Muscle of arm (tissue), 12 donors: Measurements from ENCODE around the gene SPEM3. TPM values are rescaled to one million over a fixed set of nuclear protein-coding genes. Genes with fewer than 3 reads are reported as not detected.
A peak's percentile ranks its signal among the peaks of the same experiment; 100 is the strongest.

Experiments
- DNase-seq: peaks from one replicate; pipeline ENCODE4 v3.0.0-alpha.2; 2013
- polyA plus RNA-seq, 12 donors: library from polyadenylated mRNA; unstranded; fragments of 120-200 nt; gene quantifications; one replicate each; pipeline ENCODE4 v1.2.1, GENCODE V29; 2013; ENCODE audit not compliant: insufficient read length in 12 of 12

Gene SPEM3
- polyA plus RNA-seq, 12 donors: not detected

DNA sequence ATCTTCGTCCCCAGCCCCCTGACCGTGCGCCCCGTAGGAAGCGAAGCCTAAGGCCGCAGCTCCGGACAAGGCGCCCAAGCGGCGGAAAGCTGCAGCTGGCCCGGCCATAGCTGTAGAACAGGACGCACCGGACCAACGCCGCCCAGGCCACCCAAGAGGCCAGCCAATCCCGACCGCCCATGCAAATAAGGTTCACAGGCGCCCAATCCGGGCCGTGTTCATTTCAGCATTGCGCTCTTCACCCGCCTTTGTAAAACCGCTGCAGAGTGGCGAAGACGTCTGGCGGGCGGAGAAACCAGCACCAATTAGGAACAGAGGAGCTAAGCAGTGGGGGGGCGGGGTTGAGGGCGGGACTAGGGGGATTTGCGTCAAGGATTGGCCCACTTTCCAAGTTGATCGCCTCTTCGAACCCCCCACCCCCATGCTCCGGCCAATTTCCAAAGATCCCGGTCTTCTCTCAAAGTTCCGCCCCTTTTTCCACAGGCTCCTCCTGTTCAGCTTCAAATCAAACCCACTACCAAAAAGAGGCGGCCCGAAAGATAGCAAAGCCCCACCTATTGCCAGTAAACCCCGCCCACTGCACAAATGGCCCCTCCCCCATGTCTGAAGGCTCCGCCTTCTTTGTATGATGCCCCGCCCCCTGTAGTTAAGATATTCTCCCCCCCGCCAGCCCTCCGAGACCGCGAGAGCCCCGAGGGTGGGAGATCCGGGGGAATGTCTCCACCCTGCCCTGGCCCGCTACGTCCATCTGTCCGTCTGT, 24.5 kb upstream of the SPEM3 start, which contains the start of gene TMEM256:
Gene TMEM256, minus strand, starts transcription at position 121 of the 760 bp plus-strand sequence. Its CDS starts 13 bp downstream, at position 108.
- DNase-seq: peak; percentile 99

DNA sequence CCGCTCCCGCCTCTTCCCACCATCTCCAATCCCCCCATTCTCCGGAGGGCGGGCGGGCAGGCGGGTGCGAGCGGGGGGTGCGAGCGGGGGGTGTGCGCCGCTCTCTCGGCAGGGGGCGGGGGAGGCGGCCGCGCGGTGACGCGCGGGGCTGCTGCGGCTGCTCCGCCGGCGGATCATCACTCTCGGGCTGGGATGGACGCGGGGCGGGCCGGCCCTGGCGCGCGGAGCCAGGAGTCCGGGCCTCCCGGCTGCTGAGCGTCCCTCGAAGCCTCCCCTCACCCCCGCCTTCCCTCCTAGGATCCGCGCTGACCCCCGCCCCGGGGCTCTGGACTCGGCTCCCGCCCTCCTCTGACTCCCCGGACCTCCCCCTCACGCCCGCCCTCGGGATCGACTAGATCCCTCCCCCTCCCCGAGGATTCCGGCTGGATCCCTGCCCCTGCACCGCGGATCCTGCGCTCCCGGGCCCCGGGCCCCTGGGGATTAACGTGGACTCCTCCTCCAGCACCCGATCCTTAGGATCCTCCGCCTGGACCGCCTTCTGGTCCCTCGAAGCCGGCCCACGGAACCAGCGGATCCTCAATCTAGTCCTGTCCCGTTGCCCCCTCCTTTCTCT, 23.8 kb upstream of the SPEM3 start:
- DNase-seq: peak; percentile 61

DNA sequence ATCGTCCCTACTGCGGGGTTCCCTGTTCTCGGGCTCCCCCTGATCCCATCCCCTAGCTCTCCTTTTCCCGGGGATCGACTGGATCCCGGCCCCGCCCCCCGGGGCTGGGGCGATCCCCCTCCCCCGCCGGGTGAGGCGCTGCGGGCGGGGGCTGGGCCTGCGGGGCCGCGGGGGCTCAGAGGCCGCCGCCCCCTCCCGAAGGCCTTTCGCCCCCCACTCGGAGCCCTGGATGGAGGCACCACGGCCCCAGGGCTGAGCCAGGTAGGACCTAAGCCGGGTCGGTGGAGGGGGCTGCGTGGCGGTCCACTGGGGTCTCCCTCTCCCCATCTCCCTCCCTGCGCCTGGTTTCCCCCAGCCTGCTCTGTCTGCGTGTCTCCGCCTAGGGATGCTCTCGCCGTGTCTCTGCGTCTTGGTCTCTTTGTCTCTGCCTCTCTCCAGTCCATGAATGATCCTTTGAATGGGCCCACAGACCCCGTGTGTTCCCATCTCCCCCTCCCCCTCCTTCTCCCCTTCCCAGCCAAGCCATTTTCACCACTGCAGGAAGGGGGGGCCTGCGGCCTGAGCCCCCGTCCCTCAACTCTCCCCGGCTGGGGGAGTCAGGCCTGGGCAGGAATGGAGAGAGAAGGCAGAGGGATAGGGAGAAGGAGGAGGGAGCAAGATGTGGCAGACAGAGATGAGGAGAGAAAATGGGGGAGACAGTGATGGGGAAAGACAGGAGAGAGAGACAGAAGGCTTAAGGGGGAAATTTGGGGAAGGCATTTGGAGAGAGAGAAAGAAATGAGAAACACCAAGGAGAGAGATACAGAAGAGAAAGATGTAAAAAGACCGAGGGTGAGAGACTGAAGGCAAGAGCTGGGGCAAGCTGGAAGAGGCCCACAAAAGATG, 23.1 kb upstream of the SPEM3 start:
- peak; percentile 59 for DNase-seq

DNA sequence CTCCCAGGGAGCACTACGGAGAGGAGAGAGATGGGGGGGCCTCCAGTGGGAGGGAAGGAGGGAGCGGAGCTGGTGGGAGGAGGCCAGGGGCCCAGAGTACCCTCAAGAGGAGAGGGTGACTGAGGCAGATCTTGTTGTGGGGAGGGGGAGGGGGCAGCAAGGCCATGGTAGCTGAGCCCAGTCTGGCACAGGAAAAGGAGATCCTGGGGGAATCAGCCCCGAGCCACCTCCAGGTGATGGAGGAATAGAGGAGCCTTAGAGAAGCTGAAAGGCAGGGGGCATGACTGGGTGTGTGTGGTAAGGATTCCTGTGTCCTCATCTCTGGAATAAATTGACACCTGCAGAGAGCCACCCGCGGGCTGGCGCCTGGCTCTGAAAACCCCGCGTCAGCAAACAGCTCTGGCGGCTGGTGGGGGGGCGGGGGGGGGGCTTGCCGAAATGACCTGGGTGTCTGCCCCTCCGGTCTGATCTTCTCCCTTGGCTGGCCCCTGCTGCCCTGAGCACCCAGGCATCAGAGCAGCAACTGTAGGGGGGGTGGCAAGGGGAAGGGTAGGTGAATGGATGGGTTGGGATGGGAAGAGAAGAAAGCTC, 22.3 kb upstream of the SPEM3 start:
- no peak for DNase-seq

DNA sequence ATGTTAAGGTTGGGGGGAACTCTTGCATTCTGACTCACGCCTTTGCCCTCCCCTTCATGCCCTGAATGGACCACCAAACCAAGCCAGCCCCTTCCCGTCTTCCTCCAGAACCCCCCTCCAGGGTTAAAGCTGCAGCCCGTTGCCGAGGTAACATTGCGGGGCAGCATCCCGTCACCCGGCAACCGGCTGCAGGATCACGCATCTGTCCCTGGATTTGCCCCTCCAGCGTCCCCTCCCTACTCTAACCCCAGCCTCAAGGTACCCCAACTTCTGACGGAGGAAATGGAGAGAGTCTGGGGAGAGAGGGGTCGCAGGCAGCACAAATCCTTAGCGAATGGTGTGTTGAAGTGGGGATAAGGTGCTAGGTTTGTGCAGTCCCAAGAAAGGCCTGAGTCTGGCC, 21.6 kb upstream of the SPEM3 start:
- no peak for DNase-seq

DNA sequence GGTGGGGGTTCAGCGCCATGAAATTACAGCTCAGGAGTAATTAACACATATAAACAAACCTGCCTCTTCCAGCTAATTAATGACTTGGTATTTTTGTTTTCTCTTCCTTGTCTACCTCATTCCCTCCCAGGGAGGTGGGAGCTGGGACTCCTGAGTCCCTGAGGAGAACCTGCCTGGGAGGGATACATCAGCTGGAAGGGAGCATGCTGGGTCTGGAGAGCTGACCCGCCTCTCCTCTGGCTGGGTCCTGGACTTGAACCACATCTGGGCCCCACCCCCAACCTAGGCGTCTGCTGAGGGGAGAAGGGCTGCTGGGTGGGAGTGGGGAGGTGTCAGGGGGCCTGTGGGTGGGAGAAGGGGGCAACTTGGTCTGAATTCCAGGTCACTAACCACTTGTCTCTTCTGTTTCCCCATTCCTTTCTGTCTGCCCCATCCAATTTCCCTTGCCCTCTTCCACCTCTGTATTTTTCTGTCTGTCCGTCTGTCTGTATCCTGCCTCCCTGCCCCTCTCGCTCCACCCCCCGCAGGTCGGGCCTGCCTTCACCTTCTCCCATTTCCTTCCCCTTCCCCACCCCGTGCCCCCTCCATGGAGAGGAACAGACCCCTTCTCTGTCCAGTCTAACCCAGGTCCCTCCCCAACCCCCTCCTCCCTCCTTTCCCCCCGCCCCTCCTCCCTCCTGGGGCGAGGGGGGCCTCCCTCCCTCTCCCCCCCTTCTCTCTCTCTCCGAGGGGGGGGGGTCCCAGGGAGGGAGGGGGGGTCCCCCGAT, 21.0 kb upstream of the SPEM3 start, which contains the start of gene NLGN2:
Gene NLGN2, plus strand, starts transcription at position 361 of the 767 bp plus-strand sequence. CDS start 411 bp downstream, outside the sequence.
- DNase-seq: no peak

DNA sequence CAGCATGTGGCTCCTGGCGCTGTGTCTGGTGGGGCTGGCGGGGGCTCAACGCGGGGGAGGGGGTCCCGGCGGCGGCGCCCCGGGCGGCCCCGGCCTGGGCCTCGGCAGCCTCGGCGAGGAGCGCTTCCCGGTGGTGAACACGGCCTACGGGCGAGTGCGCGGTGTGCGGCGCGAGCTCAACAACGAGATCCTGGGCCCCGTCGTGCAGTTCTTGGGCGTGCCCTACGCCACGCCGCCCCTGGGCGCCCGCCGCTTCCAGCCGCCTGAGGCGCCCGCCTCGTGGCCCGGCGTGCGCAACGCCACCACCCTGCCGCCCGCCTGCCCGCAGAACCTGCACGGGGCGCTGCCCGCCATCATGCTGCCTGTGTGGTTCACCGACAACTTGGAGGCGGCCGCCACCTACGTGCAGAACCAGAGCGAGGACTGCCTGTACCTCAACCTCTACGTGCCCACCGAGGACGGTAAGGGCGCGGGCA, 20.4 kb upstream of the SPEM3 start:
- DNase-seq: no peak

DNA sequence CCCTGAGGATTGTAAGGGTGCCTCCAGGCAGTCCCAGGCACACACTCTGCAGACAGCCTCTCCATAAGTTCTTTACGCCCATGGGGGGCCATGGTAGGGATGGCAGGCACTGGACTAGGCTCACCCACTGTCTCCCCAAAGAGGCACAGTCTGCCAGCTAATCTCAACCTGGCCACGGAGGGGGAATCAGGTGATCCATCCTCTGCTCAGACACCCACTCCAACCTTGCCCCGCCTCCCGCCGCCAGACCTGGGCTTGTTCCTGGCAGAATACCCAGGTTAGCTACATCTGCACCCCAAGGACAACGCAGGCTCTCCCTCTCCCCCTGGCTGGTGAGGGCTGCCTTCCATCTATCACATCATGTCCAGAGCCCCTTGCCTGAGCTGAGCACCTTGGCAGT, 19.8 kb upstream of the SPEM3 start:
- DNase-seq: no peak

DNA sequence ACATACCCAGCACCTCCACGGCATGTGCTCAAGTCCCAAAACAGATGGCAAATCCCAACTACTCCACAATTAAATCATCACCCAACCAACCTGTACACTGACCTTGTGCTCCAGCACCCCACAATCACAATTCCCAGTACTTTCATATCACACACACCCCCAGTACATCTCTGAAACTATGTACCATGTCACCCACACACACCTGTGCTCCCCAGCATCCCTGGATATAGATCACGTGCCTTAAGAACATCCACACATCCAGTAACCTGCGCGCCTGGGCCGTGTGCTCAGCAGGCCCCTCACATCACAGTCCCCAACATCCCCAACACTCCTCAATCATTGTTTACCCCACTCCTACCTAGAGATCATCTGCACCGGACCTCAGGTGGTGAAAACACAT, 18.9 kb upstream of the SPEM3 start:
- no peak for DNase-seq

DNA sequence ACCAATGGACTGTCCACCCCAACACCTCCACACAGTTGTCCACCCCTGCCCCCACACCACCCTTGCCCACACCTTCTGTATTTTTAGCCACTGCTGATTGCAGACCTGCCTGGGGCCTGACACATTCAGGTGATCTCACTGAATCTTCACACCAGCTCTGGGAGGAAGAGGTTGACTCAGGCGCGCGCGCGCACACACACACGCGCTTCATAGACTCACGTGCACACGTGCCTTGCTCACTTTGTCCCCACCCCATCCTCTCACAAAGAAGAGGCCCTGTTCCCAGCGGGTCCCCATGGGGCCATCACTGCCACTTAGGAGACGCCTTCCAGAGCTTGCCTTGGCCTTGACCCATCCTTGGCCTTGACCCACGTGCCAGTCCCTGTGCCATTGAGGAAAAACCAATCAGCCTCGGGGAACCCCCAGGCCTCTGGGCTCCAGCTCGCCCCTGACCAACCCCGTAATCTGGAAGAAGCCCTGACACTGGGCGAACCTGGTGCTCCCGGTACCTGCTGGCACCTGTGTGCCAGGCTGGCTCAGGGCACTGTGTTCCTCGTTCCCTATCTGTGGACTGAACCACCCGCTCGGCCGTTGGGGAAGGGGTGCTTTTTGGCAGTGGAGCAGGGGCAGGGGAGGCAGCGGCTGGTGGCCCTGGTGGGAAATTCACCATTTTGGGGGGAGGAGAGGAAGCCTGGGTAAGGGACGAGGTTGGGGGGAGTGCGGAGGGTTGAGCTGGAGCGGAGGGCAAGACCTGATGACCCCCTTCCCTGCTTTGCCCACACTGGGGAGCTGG, 17.8 kb upstream of the SPEM3 start:
- DNase-seq: no peak

DNA sequence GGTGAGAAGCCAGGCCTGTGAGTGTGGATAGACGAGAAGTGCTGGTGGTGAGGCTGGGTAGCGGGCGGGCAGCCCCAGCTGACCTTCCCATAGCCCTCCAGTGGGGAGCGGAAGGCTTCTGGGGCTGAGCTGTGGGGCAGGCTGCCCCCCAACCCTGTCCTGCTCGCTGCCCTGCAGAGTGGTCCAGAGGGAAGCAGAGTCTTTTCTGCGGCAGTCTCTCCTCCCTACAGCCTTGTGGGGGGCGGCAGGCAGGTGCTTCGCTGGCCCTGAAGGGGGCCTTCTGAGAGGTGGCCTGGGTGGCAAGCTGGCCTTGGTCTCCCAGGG, 17.3 kb upstream of the SPEM3 start:
- no peak for DNase-seq

DNA sequence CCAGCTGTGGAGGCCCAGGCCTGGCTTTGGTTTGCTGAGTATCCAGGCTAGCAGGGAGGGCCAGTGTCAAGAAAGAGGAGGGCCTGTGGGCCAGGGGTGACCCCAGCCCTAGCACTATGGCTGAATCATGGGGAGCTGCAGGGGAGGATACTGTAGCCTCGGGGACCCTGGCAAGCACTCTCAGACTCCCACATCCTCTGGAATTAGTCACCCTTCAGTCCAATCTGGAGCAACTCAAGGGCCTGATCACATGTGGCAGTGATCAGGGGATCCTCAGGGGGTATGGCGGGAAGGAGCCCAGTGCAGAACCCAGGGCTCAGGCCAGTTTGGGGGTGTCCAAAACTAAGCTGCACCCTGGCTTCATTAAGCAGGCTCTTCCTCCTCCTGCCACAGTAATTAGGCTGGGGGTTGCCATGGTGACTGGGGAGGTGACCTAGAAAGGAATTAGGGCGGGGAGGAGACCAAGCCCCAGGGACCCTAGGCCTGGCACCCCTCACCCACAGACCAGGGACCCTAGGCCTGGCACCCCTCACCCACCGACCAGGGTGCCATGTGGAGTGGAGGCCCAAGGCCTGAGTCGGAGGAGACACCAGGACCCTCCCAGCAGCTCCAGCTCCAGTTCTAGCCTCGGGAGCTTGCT, 15.2 kb upstream of the SPEM3 start:
- DNase-seq: no peak

DNA sequence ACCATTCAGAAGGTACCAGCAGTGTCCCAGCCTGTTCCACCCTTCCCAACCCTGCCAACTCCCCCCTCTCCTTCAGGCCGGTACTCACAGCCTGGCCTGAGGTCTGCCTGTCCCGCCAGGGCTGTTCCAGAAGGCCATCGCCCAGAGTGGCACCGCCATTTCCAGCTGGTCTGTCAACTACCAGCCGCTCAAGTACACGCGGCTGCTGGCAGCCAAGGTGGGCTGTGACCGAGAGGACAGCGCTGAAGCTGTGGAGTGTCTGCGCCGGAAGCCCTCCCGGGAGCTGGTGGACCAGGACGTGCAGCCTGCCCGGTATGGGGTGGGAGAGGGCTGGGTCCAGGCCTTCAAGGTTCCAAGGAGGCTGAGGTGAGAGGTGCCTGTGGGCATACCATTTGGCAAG, 13.8 kb upstream of the SPEM3 start:
- DNase-seq: no peak

DNA sequence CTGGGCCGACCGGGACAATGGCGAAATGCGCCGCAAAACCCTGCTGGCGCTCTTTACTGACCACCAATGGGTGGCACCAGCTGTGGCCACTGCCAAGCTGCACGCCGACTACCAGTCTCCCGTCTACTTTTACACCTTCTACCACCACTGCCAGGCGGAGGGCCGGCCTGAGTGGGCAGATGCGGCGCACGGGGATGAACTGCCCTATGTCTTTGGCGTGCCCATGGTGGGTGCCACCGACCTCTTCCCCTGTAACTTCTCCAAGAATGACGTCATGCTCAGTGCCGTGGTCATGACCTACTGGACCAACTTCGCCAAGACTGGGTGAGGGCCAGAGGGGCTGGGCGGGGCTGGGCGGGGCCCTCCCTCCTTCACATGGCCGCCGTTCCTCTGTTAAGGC, 12.9 kb upstream of the SPEM3 start:
- no peak for DNase-seq

DNA sequence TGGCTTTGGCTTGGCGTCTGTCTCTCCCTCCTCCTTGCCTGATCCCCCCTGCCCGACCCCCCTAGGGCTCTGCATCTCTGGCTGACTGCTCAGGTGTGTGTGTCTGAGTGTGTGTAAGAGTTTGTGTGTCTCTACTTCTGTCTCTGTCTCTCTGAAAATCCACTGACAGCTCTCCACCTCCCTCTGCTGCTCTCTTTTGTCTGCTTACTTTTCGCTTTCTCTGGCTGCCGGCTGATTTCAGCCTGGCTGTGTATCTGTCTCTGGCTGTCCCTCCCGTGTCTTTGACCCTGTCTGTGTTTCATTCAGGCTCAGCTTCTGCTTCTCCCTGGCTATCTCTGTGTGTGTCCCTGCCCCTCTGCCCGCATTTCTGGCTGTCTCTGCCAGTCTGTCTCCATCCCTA, 12.3 kb upstream of the SPEM3 start:
- no peak for DNase-seq

DNA sequence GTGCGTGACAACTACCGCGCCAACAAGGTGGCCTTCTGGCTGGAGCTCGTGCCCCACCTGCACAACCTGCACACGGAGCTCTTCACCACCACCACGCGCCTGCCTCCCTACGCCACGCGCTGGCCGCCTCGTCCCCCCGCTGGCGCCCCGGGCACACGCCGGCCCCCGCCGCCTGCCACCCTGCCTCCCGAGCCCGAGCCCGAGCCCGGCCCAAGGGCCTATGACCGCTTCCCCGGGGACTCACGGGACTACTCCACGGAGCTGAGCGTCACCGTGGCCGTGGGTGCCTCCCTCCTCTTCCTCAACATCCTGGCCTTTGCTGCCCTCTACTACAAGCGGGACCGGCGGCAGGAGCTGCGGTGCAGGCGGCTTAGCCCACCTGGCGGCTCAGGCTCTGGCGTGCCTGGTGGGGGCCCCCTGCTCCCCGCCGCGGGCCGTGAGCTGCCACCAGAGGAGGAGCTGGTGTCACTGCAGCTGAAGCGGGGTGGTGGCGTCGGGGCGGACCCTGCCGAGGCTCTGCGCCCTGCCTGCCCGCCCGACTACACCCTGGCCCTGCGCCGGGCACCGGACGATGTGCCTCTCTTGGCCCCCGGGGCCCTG, 11.5 kb upstream of the SPEM3 start:
- DNase-seq: no peak

DNA sequence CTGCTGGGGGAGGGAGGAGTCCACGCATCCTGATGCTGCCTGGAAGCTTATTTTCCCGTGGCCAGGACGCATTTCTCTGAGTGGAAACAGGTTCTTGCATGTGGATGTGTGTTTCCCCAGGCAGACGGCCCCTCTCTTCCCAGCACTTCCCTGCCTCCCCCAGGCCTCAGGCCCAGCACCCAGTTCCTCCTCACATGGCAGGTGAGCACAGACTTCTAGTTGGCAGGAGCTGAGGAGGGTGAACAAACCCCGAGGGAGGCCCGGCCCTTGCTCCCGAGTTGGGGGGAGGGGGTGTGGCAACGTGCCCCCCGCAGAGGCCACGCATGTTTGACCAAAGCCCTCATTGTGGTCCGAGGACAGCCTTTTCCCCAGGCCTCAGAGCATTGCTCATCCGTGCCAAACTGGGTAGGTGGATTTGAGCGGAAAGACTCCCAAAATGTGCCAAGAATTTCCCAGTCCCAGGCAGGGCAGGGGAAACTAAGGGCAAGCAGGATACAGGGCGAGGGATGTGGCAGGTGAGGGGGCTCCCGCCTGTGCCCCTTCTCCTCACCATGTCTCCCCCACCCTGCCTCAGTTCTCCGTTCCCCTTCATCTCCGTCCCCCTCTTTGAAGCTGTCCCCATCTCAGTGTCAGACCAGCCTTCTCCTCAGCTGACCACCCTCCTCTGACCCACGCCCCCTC, 10.0 kb upstream of the SPEM3 start:
- no peak for DNase-seq

DNA sequence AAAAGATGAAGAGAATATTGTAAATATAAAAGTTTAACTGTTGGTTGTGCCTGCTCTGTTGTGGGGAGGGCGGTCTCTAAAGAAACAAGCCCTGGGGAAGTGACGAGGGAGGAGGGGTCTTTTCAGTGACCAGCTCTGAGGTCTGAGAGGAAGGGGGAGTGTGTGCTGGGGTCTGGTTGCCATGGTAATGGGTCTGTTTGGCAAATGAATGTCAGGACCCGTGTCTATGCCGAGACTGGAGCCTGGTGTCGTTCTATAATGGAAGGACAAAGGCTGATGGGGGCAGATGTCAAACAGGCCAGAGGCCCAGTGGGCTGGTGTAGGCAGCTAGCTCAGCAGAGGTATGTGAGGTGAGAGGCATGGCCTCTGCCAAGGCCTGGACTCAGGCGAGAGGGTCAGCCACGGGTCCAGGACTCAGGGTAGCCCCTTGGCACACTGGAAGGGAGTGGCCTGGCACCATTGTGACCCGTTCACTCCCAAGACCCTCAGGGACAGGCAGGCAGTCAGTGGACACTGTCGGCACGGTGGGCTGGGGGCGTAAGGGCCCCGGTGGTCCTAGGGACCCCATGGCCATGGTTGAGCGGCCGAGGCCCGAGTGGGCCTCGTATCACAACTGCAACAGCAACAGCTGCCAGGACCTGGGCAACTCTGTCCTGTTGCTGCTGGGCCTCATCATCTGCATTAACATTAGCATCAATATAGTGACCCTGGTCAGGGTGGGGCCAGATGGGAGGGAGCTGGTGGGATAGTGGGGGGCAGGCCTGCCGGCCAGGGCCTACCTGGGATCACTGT, 8.6 kb upstream of the SPEM3 start, which contains the start of gene SPEM1:
Gene SPEM1, plus strand, starts transcription at position 506 of the 792 bp plus-strand sequence. Its CDS starts 61 bp downstream, at position 567.
- DNase-seq: no peak
